Central memory CD4-positive, alpha-beta T cell (primary cell): ENCODE data around the gene MAL.

Experiments used
- DNase-seq: peaks from one replicate; pipeline ENCODE4 v3.0.0; 2022

MAL gene

DNA sequence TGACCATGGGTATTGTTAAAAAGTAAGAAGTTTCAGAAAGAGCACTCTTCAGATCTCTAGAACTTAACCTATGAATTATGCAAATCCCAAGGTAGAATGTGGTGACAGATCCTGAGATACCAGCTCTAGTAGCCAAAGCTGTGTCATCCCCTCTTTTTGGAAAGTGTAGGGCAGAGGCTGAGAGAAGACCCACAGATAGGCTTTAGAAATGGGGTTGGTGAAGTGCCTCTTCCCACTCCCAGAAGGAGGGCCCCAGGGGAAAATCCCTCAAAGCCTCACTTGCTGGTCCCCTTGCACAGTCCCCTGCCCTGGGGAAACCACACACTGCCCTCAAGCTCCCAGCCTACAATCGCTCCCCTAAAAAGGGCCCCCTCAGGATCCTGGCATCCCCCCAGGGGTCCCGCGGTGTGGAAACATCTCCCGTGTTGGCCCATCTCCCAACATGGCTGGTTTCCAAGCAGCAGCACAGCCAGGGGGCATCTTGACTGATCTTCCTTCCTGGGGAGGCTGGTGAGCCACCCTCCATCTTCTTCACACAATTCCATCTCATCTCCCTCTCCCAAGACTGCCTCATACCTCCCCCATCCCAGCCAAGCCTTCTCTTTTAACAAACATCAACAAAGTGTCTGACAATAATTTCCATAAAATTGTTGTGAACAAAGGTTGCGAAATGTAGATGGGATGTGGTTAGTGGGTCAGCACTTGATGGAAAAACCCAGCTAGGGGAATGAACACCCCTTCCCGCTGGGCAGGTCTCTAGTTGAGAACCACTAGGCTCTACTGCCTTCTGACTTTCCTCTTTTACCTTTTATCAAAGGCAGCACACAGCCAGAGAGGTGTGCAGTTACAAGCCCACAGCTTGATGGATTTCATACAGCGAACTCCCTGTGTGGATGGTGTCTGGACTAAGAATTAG is 25.1 kb downstream of the MAL start:
- no peak for DNase-seq

GRCh38 chr2:95051626-95052025 is 26.1 kb downstream of the MAL start:
- DNase-seq: no peak

DNA sequence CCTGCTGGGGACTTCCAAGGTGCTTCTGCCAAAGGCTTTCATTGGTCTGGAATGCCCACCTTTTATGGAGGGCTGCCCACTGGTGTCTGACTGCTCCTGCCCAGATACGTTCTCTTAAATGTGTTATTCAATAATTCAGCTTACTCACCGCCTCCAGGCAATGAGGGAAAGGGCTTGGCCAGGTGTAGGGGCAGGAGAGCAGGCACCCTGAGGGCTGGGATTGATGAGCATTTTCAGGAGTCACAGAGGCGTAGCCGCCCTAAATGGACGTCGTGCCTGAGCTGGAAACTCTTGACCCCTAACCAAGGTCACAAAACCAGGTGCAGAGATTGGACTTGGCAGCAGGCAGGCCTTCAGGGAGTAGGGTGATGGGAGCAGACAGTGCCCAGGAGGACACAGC is 26.8 kb downstream of the MAL start:
- DNase-seq: no peak

GRCh38 chr2:95052804-95053479 is 27.4 kb downstream of the MAL start:
- no peak for DNase-seq

DNA sequence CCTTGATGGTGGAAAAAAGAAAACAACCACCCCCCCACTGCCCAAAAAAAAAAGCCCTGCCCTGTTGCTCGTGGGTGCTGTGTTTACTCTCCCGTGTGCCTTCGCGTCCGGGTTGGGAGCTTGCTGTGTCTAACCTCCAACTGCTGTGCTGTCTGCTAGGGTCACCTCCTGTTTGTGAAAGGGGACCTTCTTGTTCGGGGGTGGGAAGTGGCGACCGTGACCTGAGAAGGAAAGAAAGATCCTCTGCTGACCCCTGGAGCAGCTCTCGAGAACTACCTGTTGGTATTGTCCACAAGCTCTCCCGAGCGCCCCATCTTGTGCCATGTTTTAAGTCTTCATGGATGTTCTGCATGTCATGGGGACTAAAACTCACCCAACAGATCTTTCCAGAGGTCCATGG is 28.0 kb downstream of the MAL start:
- no peak for DNase-seq

- no peak for DNase-seq
Observed at GRCh38 chr2:95054016-95054415, 28.5 kb downstream of the MAL start.

DNA sequence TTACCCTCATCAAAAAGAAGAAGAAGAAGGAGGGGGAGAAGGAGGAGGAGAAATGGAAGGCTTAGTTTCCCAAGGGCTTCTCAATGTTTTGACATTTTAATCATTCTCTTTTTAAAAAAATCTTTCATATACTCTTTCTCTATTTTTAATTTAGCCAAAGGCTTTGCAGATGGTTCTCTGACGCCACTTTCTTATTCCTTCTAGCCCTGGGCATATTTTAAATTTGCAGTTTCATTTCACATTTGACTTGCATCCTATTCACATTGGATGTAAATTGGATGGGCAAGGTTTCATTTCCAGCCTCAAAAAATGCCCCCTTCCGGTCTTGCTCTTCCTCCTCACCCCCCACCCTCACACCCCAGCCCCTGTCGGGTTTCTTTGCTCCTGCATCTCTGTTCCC is 29.8 kb downstream of the MAL start:
- DNase-seq: no peak

GRCh38 chr2:95056044-95056443 is 30.5 kb downstream of the MAL start:
- DNase-seq: no peak

DNA sequence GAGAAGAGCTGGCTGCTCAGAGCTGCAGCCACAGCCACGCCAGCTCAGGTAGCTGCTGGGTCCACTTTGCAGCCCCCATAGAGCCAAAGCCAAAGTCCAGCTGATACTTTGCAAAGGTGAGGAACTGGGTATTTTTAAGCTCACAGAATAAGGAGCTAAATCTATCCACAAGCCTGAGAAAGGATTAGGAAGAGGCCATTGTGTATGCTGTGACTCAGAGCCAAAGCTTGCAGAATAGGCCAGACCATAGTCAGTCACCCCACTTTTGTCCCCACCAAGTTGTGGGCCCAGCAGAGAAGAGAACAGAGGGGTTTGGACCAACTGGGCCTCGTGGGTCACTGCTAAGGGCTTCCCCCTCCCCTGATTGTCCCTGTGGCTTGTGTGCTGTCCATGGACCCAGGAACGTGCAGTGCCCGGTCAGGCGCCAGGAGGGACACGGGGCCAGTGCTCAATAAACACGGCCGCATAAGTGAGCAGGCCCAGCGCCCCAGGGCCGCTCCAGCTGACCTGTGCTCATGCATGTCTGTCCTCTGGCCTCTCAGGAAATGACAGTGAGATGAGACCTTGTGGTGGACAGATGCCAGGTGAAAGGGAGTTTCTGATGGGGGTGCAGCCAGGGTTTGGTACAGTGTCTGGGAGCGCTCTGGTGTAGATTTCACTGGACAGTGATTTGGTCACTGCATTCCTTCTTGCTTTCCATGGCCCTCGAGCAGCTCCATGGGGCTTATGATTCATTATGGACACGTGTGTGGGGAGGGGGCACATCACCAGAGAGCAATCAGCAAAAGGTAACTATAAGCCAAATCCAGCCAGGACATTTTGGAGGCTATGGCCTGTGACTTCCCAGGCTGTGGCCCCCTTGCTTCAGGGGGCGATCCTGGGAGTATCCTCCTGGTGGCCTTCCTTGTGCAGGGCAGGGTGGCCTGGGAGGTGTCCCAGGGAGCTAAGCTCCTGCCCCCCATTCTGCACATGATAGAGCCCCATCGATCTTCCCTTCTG is 31.3 kb downstream of the MAL start:
- no peak for DNase-seq

GRCh38 chr2:95057535-95058370 is 32.2 kb downstream of the MAL start:
- DNase-seq: no peak

DNA sequence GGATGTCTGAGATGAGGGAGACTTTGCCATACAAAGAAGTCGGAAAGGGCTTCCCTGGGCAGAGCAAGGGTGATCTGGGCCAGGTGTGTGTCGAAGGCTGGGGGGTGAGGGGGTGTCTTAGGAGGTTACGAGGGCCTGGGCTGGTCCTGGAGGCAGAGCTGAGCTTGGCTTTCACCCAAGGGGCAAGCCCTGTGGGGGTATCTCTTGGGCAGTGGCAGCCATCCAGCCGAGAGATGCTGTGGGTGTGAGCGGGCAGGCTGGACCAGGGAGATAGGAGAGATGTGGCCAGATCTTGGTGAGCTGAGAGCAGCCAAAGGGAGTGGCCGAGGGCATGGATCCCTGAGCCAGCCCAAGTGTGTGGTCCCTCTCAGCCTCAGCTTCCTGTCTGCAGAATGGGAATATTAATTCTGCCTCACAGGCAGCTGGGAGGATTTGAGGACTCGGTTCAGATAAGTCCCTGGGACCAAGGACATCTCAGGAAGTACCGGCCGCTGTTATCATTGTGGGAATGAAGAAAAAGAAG is 33.0 kb downstream of the MAL start:
- no peak for DNase-seq

GRCh38 chr2:95058989-95059641 is 33.6 kb downstream of the MAL start:
- DNase-seq: no peak

DNA sequence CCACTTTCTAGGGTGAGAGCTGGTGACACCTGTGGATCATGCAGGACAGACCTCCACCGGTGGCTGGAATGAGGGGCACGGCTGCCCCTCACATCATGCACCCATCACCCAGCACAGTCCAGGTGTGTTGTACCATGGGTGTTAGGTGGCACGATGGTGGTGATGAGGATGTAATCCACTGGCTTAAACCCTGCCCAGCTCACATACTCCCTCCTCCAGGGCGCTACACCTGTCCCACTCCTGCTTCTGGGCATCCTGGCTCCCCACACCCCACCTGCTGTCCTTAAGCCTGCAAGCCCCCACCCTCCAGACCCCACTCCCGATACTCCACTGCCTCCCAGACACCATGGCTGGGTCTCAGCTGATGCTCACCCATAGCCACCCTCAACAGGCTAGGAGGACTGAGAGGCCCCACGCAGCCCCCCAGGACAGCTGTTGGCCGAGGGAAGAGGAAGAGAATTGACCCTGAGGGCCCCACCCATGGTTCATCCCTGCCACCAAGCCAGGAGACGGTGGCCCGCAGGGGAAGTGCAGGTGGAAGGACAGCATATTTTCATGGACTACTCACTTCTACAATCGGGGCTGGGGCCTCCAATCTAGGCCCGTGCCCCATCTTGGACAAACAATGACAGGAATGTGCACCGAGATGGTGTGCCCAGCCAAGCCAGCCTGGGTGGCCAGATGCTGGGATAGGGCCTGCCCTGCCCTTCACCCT is 34.3 kb downstream of the MAL start:
- DNase-seq: no peak

- no peak for DNase-seq
Observed at GRCh38 chr2:95060446-95061118, 35.1 kb downstream of the MAL start.

GRCh38 chr2:95061119-95061512 is 35.6 kb downstream of the MAL start:
- no peak for DNase-seq

DNA sequence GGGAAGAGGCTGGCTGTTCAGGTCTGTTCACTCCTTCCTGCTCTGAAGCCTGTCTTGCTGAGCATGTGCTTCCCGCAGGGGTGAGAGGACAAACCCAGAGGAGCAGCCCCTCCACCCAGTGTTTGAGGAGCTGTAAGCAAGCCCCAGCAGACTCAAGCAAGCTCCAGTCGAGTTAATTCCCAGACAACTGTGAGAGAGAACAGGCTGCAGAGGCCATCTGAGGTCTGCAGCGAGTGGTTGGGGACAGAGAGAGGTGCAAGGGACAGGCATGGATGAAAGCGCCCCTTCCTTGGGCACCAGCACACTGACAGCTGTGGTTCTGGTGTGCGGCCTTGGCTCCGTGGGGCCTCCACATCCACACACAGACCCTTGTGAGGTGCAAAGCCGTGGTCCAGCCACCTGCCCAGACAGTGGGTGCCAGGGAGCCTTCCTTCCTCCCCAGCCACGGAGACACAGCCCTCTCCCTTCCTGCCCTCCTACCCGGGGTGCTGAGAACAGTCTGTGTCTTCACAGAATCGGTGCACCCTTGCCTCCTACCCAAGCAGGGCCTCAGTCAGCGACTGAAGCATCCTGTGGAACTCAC is 36.2 kb downstream of the MAL start:
- DNase-seq: no peak

DNA sequence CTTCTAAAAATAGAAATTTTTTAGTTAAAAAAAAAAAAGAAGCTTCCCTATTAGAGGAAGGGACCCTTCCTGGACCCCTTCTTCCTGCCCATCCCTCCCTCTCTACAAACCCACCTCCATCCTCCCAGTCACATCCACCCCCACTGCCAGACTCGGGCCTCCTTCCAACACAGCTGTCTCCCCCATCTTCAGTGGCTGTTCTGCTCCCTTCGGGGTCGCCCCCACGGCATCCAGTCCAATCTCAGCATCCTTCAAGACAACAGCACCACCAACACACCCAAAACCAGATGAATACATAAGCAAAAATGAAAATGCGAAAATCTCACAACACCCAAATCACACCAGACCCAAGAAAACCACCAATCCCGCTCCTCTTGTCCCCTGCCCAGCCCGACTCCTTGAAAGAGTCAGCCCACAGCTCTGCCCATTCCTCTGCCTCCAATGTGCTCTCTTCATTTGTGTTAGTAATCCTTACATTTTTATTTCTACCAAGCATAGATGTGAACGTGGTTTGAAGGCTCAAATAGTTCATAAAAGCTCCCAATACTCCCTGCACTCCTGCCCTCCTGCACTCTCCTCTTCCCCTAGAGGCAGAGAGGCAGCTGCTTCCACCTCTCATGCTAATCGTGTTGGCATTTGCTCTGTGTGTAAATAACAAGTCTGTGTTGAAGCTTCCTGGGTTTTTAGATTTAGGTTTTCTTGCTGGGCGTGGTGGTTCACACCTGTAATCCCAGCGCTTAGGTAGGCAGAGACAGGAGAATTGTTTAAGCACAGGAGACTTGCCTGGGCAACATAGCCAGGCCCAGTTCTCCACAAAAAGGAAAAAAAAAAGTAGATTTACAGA is 37.0 kb downstream of the MAL start:
- DNase-seq: no peak

GRCh38 chr2:95063086-95063958 is 37.8 kb downstream of the MAL start:
- no peak for DNase-seq
